Islet of Langerhans (tissue), 1 donor: ENCODE data around the gene POU6F2.

Experiments
- FAIRE-seq: peaks from one replicate; lab custom pipeline; 2011; peaks lifted over from hg19 to GRCh38; lab: Jason Lieb, UNC

POU6F2 gene

GRCh38 chr7:39405581-39405980 is 427.9 kb downstream of the POU6F2 start:
- no peak for FAIRE-seq

- no peak for FAIRE-seq
These were observed 428.8 kb downstream of the POU6F2 start for GRCh38 chr7:39406467-39406866.

GRCh38 chr7:39407137-39407536 is 429.4 kb downstream of the POU6F2 start:
- FAIRE-seq = no peak

- FAIRE-seq = no peak
These were observed 430.0 kb downstream of the POU6F2 start for GRCh38 chr7:39407723-39408122.

GRCh38 chr7:39408906-39409305 is 431.2 kb downstream of the POU6F2 start:
- no peak for FAIRE-seq

GRCh38 chr7:39410582-39410981 is 432.9 kb downstream of the POU6F2 start:
- no peak for FAIRE-seq

GRCh38 chr7:39413636-39414223 is 436.0 kb downstream of the POU6F2 start:
- no peak for FAIRE-seq

- no peak for FAIRE-seq
These were observed 436.7 kb downstream of the POU6F2 start for GRCh38 chr7:39414224-39415035.

GRCh38 chr7:39415091-39415787 is 437.5 kb downstream of the POU6F2 start:
- FAIRE-seq = no peak

GRCh38 chr7:39416866-39417265 is 439.2 kb downstream of the POU6F2 start:
- no peak for FAIRE-seq

- no peak for FAIRE-seq
These were observed 439.9 kb downstream of the POU6F2 start for GRCh38 chr7:39417642-39418041.

GRCh38 chr7:39421251-39421650 is 443.5 kb downstream of the POU6F2 start:
- FAIRE-seq = no peak

- FAIRE-seq = no peak
These were observed 444.0 kb downstream of the POU6F2 start for GRCh38 chr7:39421661-39422060.

GRCh38 chr7:39428221-39428620 is 450.5 kb downstream of the POU6F2 start:
- no peak for FAIRE-seq

- FAIRE-seq = no peak
These were observed 451.7 kb downstream of the POU6F2 start for GRCh38 chr7:39429421-39429820.

- no peak for FAIRE-seq
These were observed 452.7 kb downstream of the POU6F2 start for GRCh38 chr7:39430441-39430840.

- FAIRE-seq = no peak
These were observed 453.4 kb downstream of the POU6F2 start for GRCh38 chr7:39430909-39431641.

GRCh38 chr7:39432368-39432767 is 454.7 kb downstream of the POU6F2 start:
- no peak for FAIRE-seq

GRCh38 chr7:39432807-39433416 is 455.2 kb downstream of the POU6F2 start:
- no peak for FAIRE-seq

GRCh38 chr7:39433550-39433949 is 455.8 kb downstream of the POU6F2 start:
- no peak for FAIRE-seq

GRCh38 chr7:39434012-39434411 is 456.3 kb downstream of the POU6F2 start:
- no peak for FAIRE-seq

- FAIRE-seq = no peak
These were observed 468.8 kb downstream of the POU6F2 start for GRCh38 chr7:39446546-39446945.
